ENCODE measurements around the gene UTP11. TPM values are rescaled to one million over a fixed set of nuclear protein-coding genes. Genes with fewer than 3 reads are reported as not detected.

Gene UTP11
- total RNA-seq, 1 donor from 2014 or later: 16.5 TPM

DNA sequence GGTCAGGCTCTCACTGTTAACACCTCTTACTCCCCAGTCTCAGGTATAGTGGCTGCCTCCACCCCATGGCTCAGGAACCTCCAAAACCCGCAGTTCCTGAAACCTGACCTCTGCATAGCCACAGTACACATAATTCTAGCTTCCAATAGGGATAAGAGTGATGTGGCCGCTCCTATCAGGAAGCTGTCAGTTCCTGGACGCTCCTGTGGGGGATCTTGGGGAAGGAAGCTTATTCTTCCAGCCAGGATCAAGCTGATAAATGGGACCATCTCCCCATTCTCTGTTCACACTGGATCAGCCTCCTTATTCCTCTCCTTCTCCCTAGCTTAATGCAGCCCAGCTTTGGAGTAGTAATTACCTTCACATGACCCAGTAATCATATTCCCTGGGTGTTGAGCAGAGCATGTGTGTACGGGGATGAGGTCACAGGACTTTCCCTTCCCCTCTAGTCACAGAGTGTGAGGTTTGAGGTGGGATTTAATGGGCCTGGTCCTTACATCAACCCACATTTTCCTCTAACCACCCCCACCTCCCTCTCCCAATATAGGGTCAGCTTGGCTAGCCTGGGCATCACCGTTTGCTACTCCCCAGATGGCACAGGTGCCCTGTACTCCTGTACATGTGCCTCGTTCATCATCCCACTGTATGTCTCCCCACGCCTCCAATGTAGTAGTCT, 41.0 kb downstream of the UTP11 start:
- no peak overlapping the region for H3K27ac ChIP-seq
- no peaks in the 10 kb centered on the region for H3K4me1 ChIP-seq
- no peak overlapping the region for H3K4me3 ChIP-seq
- DNase-seq (ENCODE audit: low spot score in 2 of 2): no peak
- H3K9me3 ChIP-seq: no peaks in the 10 kb centered on the region
- intact Hi-C loops (cut with DNase I): no loop called here
- TF ChIP-seq, protein P1, sequence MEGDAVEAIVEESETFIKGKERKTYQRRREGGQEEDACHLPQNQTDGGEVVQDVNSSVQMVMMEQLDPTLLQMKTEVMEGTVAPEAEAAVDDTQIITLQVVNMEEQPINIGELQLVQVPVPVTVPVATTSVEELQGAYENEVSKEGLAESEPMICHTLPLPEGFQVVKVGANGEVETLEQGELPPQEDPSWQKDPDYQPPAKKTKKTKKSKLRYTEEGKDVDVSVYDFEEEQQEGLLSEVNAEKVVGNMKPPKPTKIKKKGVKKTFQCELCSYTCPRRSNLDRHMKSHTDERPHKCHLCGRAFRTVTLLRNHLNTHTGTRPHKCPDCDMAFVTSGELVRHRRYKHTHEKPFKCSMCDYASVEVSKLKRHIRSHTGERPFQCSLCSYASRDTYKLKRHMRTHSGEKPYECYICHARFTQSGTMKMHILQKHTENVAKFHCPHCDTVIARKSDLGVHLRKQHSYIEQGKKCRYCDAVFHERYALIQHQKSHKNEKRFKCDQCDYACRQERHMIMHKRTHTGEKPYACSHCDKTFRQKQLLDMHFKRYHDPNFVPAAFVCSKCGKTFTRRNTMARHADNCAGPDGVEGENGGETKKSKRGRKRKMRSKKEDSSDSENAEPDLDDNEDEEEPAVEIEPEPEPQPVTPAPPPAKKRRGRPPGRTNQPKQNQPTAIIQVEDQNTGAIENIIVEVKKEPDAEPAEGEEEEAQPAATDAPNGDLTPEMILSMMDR (IDR thresholded peaks at IDR 0.05): no peak
- H3K27me3 ChIP-seq: no peaks in the 10 kb centered on the region
- H3K36me3 ChIP-seq: no peaks in the 10 kb centered on the region

- intact Hi-C loops (cut with DNase I): no loop called here
- Histone ChIP-seq H3K9me3 (no peaks in the 10 kb centered on the region), H3K27me3 (no peaks in the 10 kb centered on the region), H3K27ac (no peak overlapping the region), H3K4me3 (no peak overlapping the region), H3K4me1 (no peaks in the 10 kb centered on the region), H3K36me3 (no peaks in the 10 kb centered on the region)
- TF ChIP-seq, protein P1 (IDR thresholded peaks at IDR 0.05): no peak
- DNase-seq (ENCODE audit: low spot score in 2 of 2): no peak
Measured at GRCh38 chr1:38055398-38055797, 42.9 kb downstream of the UTP11 start.

DNA sequence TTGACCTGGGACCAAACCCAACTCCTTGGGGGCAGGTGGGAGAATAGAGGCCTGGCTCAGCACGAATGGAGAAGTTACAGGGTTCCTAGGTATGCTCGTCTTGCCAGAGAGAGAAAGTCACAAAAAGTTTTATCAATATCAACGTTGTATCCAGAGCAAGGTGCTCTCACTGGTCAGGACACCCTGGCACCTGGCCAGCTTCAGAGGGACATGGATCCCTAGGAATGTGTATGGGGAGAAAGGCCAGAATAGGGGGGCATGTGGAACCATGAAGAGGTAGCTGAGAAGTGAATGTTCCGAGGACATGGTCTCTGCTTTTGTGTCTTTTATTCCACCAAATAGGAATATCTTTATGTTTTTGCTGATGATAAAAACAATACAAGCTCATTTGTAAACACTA, 43.4 kb downstream of the UTP11 start:
- no peaks in the 10 kb centered on the region for H3K4me1 ChIP-seq

GRCh38 chr1:38059635-38060250, 47.2 kb downstream of the UTP11 start:
- H3K27ac ChIP-seq: no peak overlapping the region

More for the DNA sequence above, 43.4 kb downstream of the UTP11 start:
- intact Hi-C loops (cut with DNase I): no loop called here
- H3K36me3 ChIP-seq: no peaks in the 10 kb centered on the region
- no peaks in the 10 kb centered on the region for H3K9me3 ChIP-seq
- TF ChIP-seq, protein P1 (IDR thresholded peaks at IDR 0.05): no peak
- H3K27me3 ChIP-seq: no peaks in the 10 kb centered on the region
- DNase-seq (ENCODE audit: low spot score in 2 of 2): no peak
- H3K4me3 ChIP-seq: no peak overlapping the region
- H3K27ac ChIP-seq: no peak overlapping the region

DNA sequence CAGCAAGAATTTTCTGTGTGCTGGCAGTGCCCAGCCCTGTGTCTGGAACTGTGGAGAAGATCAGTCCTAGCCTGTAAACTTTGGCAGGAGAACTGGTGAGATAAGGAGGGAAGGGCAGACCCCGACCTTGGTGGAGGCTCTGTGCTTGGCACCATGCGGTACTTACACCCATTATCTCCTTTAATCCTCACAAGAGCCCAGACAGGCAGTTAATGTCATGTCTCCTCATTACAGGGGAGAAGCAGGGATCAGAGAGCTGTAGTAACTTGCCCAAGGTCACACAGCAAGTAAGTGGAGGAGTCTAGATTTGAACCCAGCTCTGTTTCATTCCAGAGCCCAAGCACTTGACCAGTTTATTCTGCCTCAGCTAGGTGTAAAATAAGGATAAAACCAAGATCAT, 48.0 kb downstream of the UTP11 start:
- no peaks in the 10 kb centered on the region for H3K9me3 ChIP-seq
- no peak for DNase-seq (ENCODE audit: low spot score in 2 of 2)
- intact Hi-C loops (cut with DNase I): no loop called here
- TF ChIP-seq, protein P1 (IDR thresholded peaks at IDR 0.05): no peak
- H3K27me3 ChIP-seq: no peaks in the 10 kb centered on the region
- no peaks in the 10 kb centered on the region for H3K4me1 ChIP-seq
- H3K4me3 ChIP-seq: no peak overlapping the region
- no peak overlapping the region for H3K27ac ChIP-seq
- no peaks in the 10 kb centered on the region for H3K36me3 ChIP-seq

More at GRCh38 chr1:38059635-38060250, 47.2 kb downstream of the UTP11 start:
- intact Hi-C loops (cut with DNase I): no loop called here
- H3K4me3 ChIP-seq: no peak overlapping the region
- TF ChIP-seq, protein P1 (IDR thresholded peaks at IDR 0.05): no peak
- H3K9me3 ChIP-seq: no peaks in the 10 kb centered on the region
- H3K27me3 ChIP-seq: no peaks in the 10 kb centered on the region
- no peak for DNase-seq (ENCODE audit: low spot score in 2 of 2)
- no peaks in the 10 kb centered on the region for H3K36me3 ChIP-seq
- no peaks in the 10 kb centered on the region for H3K4me1 ChIP-seq
